H1 (cell line): ENCODE results near the gene RABL6. TPM values are rescaled to one million over a fixed set of nuclear protein-coding genes. Genes with fewer than 3 reads are reported as not detected.

Experiments used
- CTCF ChIA-PET: fragments of 300-600 bp; sonication (Branson Sonifier 250); formaldehyde crosslinking; loops from one replicate; lab custom pipeline; 2021; ENCODE audit not compliant: partially characterized antibody; lab: Charles Lee
- POLR2A ChIA-PET: fragments of 300-600 bp; sonication (Branson Sonifier 250); formaldehyde crosslinking; loops from one replicate; lab custom pipeline; 2021; ENCODE audit warnings: inconsistent platforms; ENCODE audit not compliant: partially characterized antibody; lab: Charles Lee
- DNase-seq, 2 experiments: peaks; one replicate each; pipeline versions ENCODE4 v3.0.0 to v3.0.0-alpha.2; 2010 to 2022; ENCODE audit warnings: low spot score in 2 of 2, low read depth in 1 of 2, mixed read lengths in 1 of 2
- FAIRE-seq: peaks from 2 replicates; lab custom pipeline; 2011; peaks lifted over from hg19 to GRCh38; lab: Jason Lieb, UNC
- H2AFZ ChIP-seq: 2 replicates; pipeline ENCODE4 v1.8.1; 2012; ENCODE audit warnings: low read length, inconsistent platforms
- H2AK5ac ChIP-seq: 2 replicates; pipeline ENCODE4 v1.6.1; 2013; ENCODE audit warnings: low read depth, low read length
- H2BK120ac ChIP-seq: replicated peaks from 2 replicates; pipeline ENCODE3; 2013; ENCODE audit warnings: low read depth, low read length, inconsistent platforms
- H2BK12ac ChIP-seq: 2 replicates; pipeline ENCODE4 v1.6.1; 2013; ENCODE audit warnings: low read depth, low read length
- H2BK15ac ChIP-seq: 2 replicates; pipeline ENCODE4 v1.6.1; 2013; ENCODE audit warnings: low read length
- H2BK20ac ChIP-seq: 2 replicates; pipeline ENCODE4 v1.6.1; 2013; ENCODE audit warnings: low read length
- H2BK5ac ChIP-seq: 2 replicates; pipeline ENCODE4 v1.6.1; 2013; ENCODE audit warnings: low read depth, low read length
- H3K14ac ChIP-seq: 2 replicates; pipeline ENCODE4 v1.6.1; 2013; ENCODE audit warnings: inconsistent platforms; ENCODE audit not compliant: insufficient read length
- H3K18ac ChIP-seq: 2 replicates; pipeline ENCODE4 v1.6.1; 2013; ENCODE audit warnings: low read length; ENCODE audit errors: extremely low read depth
- H3K23ac ChIP-seq: 2 replicates; pipeline ENCODE4 v1.6.1; 2013; ENCODE audit warnings: inconsistent platforms; ENCODE audit not compliant: insufficient read length
- H3K23me2 ChIP-seq: 2 replicates; pipeline ENCODE4 v1.6.1; 2013; ENCODE audit warnings: low read depth, low read length
- H3K27ac ChIP-seq: 2 replicates; pipeline ENCODE4 v1.6.1; 2011; ENCODE audit warnings: low read depth, low read length, inconsistent platforms
- H3K27me3 ChIP-seq, 4 experiments: replicated peaks in 1 of 4; 1 replicate in 1 of 4; 2 replicates in 3 of 4; pipeline versions ENCODE4 v1.6.1 to v1.8.1; 2011 to 2013; ENCODE audit warnings: low read length in 3 of 4, mild to moderate bottlenecking in 3 of 4, inconsistent platforms in 2 of 4, mixed read lengths in 2 of 4, moderate library complexity in 1 of 4; ENCODE audit not compliant: control insufficient read depth in 3 of 4, insufficient read depth in 3 of 4; ENCODE audit errors: extremely low read depth in 1 of 4
- H3K36me3 ChIP-seq, 4 experiments: 2 replicates each; pipeline versions ENCODE4 v1.6.1 to v1.8.1; 2011 to 2013; ENCODE audit warnings: mild to moderate bottlenecking in 4 of 4, low read length in 3 of 4, moderate library complexity in 2 of 4, control low read depth in 1 of 4, inconsistent platforms in 1 of 4; ENCODE audit not compliant: insufficient read depth in 4 of 4, control insufficient read depth in 2 of 4
- H3K4ac ChIP-seq: replicated peaks from 2 replicates; pipeline ENCODE3; 2013; ENCODE audit warnings: low read length, low read depth, mixed read lengths, inconsistent platforms; ENCODE audit not compliant: insufficient read length
- H3K4me1 ChIP-seq, 4 experiments: replicated peaks in 1 of 4; 1 replicate in 1 of 4; 2 replicates in 3 of 4; pipeline versions ENCODE4 v1.6.1 to v1.8.1; 2011 to 2013; ENCODE audit warnings: low read length in 3 of 4, inconsistent platforms in 2 of 4, mixed read lengths in 1 of 4; ENCODE audit not compliant: insufficient read depth in 4 of 4, control insufficient read depth in 3 of 4
- H3K4me2 ChIP-seq, 2 experiments: 2 replicates each; pipeline versions ENCODE4 v1.6.1 to v1.8.1; 2011 to 2013; ENCODE audit warnings: low read depth in 2 of 2, low read length in 2 of 2, control low read depth in 1 of 2, inconsistent platforms in 1 of 2, mild to moderate bottlenecking in 1 of 2; ENCODE audit not compliant: insufficient read depth in 1 of 2
- H3K4me3 ChIP-seq, 4 experiments: fragments of 200-600, 300-600 bp in 1 of 4; sonication (generic), shearing (Covaris generic), sonication (Bioruptor Twin) in 1 of 4; 2 replicates each; pipeline versions ENCODE4 v1.5.1 to v1.8.1; 2011 to 2016; ENCODE audit warnings: low read length in 4 of 4, low read depth in 3 of 4, control low read depth in 2 of 4, inconsistent platforms in 2 of 4, mild to moderate bottlenecking in 2 of 4, mixed read lengths in 1 of 4, moderate library complexity in 1 of 4; ENCODE audit not compliant: insufficient read depth in 2 of 4; ENCODE audit errors: extremely low read depth in 1 of 4
- H3K56ac ChIP-seq: replicated peaks from 2 replicates; pipeline ENCODE3; 2013; ENCODE audit warnings: low read depth, mild to moderate bottlenecking, mixed read lengths, low read length, inconsistent platforms; ENCODE audit not compliant: insufficient read length
- H3K79me1 ChIP-seq: 2 replicates; pipeline ENCODE4 v1.6.1; 2013; ENCODE audit warnings: low read depth, low read length, control low read depth
- H3K79me2 ChIP-seq, 2 experiments: 2 replicates each; pipeline versions ENCODE4 v1.6.1 to v1.8.1; 2012 to 2013; ENCODE audit warnings: low read length in 2 of 2, mild to moderate bottlenecking in 2 of 2, inconsistent platforms in 1 of 2; ENCODE audit not compliant: insufficient read depth in 2 of 2, control insufficient read depth in 1 of 2
- H3K9ac ChIP-seq, 4 experiments: replicated peaks in 1 of 4; 1 replicate in 1 of 4; 2 replicates in 3 of 4; pipeline versions ENCODE4 v1.6.1 to v1.8.1; 2011 to 2013; ENCODE audit warnings: low read depth in 3 of 4, low read length in 3 of 4, control low read depth in 2 of 4, mild to moderate bottlenecking in 2 of 4, moderate library complexity in 2 of 4, inconsistent platforms in 1 of 4; ENCODE audit errors: extremely low read depth in 1 of 4
- H3K9me3 ChIP-seq, 2 experiments: 2 replicates each; pipeline versions ENCODE4 v1.6.1 to v1.8.1; 2012 to 2013; ENCODE audit warnings: mild to moderate bottlenecking in 2 of 2, moderate library complexity in 2 of 2, control low read depth in 1 of 2, inconsistent platforms in 1 of 2, low read depth in 1 of 2, low read length in 1 of 2, mixed read lengths in 1 of 2; ENCODE audit not compliant: insufficient read depth in 2 of 2
- H4K20me1 ChIP-seq, 2 experiments: replicated peaks in 1 of 2; 2 replicates each; pipeline versions ENCODE3 to v1.8.1; 2011 to 2013; ENCODE audit warnings: inconsistent platforms in 2 of 2, low read length in 2 of 2, mild to moderate bottlenecking in 1 of 2; ENCODE audit not compliant: insufficient read depth in 2 of 2, control insufficient read depth in 1 of 2
- H4K5ac ChIP-seq: 2 replicates; pipeline ENCODE4 v1.6.1; 2013; ENCODE audit warnings: low read length, low read depth, mixed read lengths, inconsistent platforms; ENCODE audit not compliant: insufficient read length
- H4K8ac ChIP-seq: 2 replicates; pipeline ENCODE4 v1.8.0; 2013; ENCODE audit warnings: mild to moderate bottlenecking, moderate library complexity, low read length, inconsistent platforms; ENCODE audit not compliant: insufficient read depth; ENCODE audit errors: extremely low read depth
- H4K91ac ChIP-seq: replicated peaks from 2 replicates; pipeline ENCODE3; 2013; ENCODE audit warnings: low read length, mixed read lengths, inconsistent platforms; ENCODE audit not compliant: insufficient read length
- CHD2 ChIP-seq: IDR thresholded peaks from 2 replicates; pipeline ENCODE4 v1.6.1; 2012; ENCODE audit warnings: low read length, improper control_type of control experiment
- MAX ChIP-seq: IDR thresholded peaks from 2 replicates; pipeline ENCODE4 v1.6.1; 2012; ENCODE audit warnings: inconsistent platforms
- PHF8 ChIP-seq: fragments of 200-600 bp; sonication (generic); conservative IDR thresholded peaks from 2 replicates; pipeline ENCODE4 v1.7.1; 2012; ENCODE audit warnings: low read depth, mild to moderate bottlenecking, inconsistent platforms, low read length, moderate library complexity
- RAD21 ChIP-seq, 2 experiments: IDR thresholded peaks in 1 of 2; conservative IDR thresholded peaks in 1 of 2; 2 replicates each; pipeline ENCODE4 v1.6.1; 2011; ENCODE audit warnings: low read depth in 2 of 2, low read length in 2 of 2, improper control_type of control experiment in 1 of 2, inconsistent platforms in 1 of 2, mild to moderate bottlenecking in 1 of 2, moderate library complexity in 1 of 2
- SIN3A ChIP-seq, 2 experiments: IDR thresholded peaks in 1 of 2; conservative IDR thresholded peaks in 1 of 2; 2 replicates each; pipeline ENCODE4 v1.6.1; 2011 to 2012; ENCODE audit warnings: low read length in 2 of 2, improper control_type of control experiment in 1 of 2, low read depth in 1 of 2, mild to moderate bottlenecking in 1 of 2
- SP2 ChIP-seq: IDR thresholded peaks from 2 replicates; pipeline ENCODE4 v1.6.1; 2012; ENCODE audit warnings: mild to moderate bottlenecking, low read length, inconsistent platforms
- SUZ12 ChIP-seq: fragments of 200-600 bp; sonication (generic); IDR thresholded peaks from 2 replicates; pipeline ENCODE4 v1.6.1; 2012; ENCODE audit warnings: mild to moderate bottlenecking, inconsistent platforms, low read length, moderate library complexity, mixed read lengths
- TAF1 ChIP-seq: IDR thresholded peaks from 2 replicates; pipeline ENCODE4 v1.6.1; 2011; ENCODE audit warnings: mild to moderate bottlenecking, low read depth, low read length
- TBP ChIP-seq: IDR thresholded peaks from 2 replicates; pipeline ENCODE4 v1.6.1; 2011; ENCODE audit warnings: low read depth, low read length, improper control_type of control experiment
- YY1 ChIP-seq: IDR thresholded peaks from 2 replicates; pipeline ENCODE4 v1.6.1; 2011; ENCODE audit warnings: low read depth, mild to moderate bottlenecking, low read length
- ZNF274 ChIP-seq: IDR thresholded peaks from 2 replicates; pipeline ENCODE4 v1.7.0; 2012; ENCODE audit warnings: low read length, borderline replicate concordance; ENCODE audit errors: extremely low read depth
- WGBS, 2 experiments: shearing (Covaris generic) in 1 of 2; methylation state at CpG; one replicate each; pipeline versions ENCODE4 v1.1.6 to v1.1.7; 2013 to 2015; ENCODE audit warnings: low lambda C conversion rate in 2 of 2, mixed read lengths in 2 of 2, inconsistent platforms in 1 of 2, low coverage in 1 of 2, missing lambda C conversion rate in 1 of 2; ENCODE audit not compliant: insufficient replicate concordance in 2 of 2, insufficient coverage in 1 of 2, insufficient read length in 1 of 2; ENCODE audit errors: extremely low coverage in 1 of 2, missing lambda C conversion rate in 1 of 2; 5-methylcytosine and 5-hydroxymethylcytosine counted together
- polyA plus RNA-seq, 7 experiments: library from polyadenylated mRNA; depleted of rRNA in 3 of 7; stranded (reverse) in 5 of 7; unstranded in 2 of 7; fragments of >200 nt in 5 of 7; fragments of 200-250 nt in 2 of 7; gene quantifications; 1 replicate in 5 of 7; 2 replicates in 1 of 7; 4 replicates in 1 of 7; pipeline versions ENCODE4 v1.2.1 to v1.2.3, GENCODE V29; 2011 to 2013; ENCODE audit warnings: missing spikeins in 2 of 7, mixed read lengths in 2 of 7
- total RNA-seq: library from RNA; stranded (reverse); fragmentation: NEBNext Ultra II Directional; extraction: Animal tissue kit (Norgen Biotek cat#: 25700); gene quantifications from 2 replicates; pipeline ENCODE4 v1.2.1, GENCODE V29; 2021

The RABL6 gene
- total and polyA plus RNA-seq, 2 of the 8 experiments (the other 6 are each of a cell fraction or from before 2014, with no cell fraction given): 70.1 to 130 TPM

DNA sequence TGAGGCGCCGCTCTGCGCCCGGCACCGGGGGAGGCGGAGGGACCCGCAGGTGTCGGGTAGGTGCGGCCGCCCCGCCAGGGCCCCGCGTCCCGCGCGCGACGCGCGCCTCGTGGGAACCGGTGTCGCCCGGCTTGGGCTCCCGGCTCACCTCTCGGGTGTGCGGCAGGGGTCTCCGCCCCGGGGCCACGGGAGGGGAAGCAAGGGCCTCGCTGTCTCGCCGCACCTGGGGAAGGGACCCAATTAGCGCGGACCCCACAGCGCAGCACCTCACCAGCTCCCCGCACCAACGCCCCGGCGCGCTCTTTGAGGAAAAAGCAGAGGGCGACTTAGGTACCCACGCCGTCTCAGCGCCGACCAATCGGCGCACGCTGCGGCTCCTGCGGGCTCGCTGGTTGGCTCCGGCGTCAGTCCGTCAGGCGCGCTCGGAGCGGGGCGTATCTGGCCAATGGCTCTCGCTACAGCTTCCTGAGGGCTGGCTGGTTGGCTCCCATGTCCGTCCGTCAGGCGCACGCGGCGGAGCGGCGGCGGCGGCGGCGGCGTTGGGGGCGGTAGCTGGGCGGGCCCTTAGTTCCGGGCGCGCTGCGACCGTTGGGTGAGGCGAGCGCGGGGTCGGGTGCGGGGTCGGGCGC lies 78.3 kb downstream of the RABL6 start, which contains the start of gene TRAF2:
Gene TRAF2 (plus strand): TSS at position 567 of the 629 bp plus-strand sequence. CDS start 12,225 bp downstream, outside the sequence.
- Histone ChIP-seq H4K5ac (peak within 1 kb of the TSS; percentile 60), H3K79me2 (peaks cover 17 to 43% of the 10 kb centered on the region in 2 experiments; a peak in 3 of 4 replicates), H4K8ac (peak within 1 kb of the TSS; percentile 84), H2BK12ac (no peak within 1 kb of the TSS), H4K20me1 (peaks cover 9 to 14% of the 10 kb centered on the region in 2 experiments), H3K56ac (peak within 1 kb of the TSS; percentile 64), H3K36me3 (peaks cover 0 to 7% (median 0%) of the 10 kb centered on the region in 4 experiments; a peak in 2 of 8 replicates), H2BK5ac (no peak within 1 kb of the TSS), H3K23ac (no peak within 1 kb of the TSS), H3K4me1 (peaks cover 0 to 6% (median 2%) of the 10 kb centered on the region in 4 experiments; a peak in 4 of 7 replicates), H2AK5ac (no peak within 1 kb of the TSS), H3K27me3 (no peaks in the 10 kb centered on the region), H3K9ac (peak within 1 kb of the TSS; percentile 32 to 91 (median 52); a peak in 5 of 7 replicates), H3K4me2 (peak within 1 kb of the TSS; percentile 59 to 91), H2AFZ (peak within 1 kb of the TSS; percentile 34; the same call in 1 of the 2 replicates), H3K23me2 (peaks cover 5% of the 10 kb centered on the region; the same call in 1 of the 2 replicates), H3K4ac (peak within 1 kb of the TSS; percentile 92), H2BK15ac (no peak within 1 kb of the TSS), H3K4me3 (peak within 1 kb of the TSS; percentile 74 to 98 (median 78)), H4K91ac (peak within 1 kb of the TSS; percentile 81), H3K9me3 (no peaks in the 10 kb centered on the region), H2BK20ac (no peak within 1 kb of the TSS), H2BK120ac (no peak within 1 kb of the TSS), H3K79me1 (peaks cover 13% of the 10 kb centered on the region), H3K27ac (0 out of 2 replicates have a peak within 1 kb of the TSS, but pooled peaks have one; percentile 42), H3K18ac (peak within 1 kb of the TSS; percentile 60), H3K14ac (peak within 1 kb of the TSS; percentile 43)
- FAIRE-seq: no peak
- DNase-seq: peak; percentile 98 to 99
- WGBS, 2 experiments: 3% methylated on average over 42 of the region's 88 CpGs; no CpG with 5 or more reads in 1 of the 2 experiments
- POLR2A ChIA-PET: interaction anchor here (0.6 to 3.4 kb wide), 6 partner anchors 12 to 85 kb away, joined by 3 to 15 read pairs (median 4); partner anchors contain the start of gene MAMDC4
- CTCF ChIA-PET: interaction anchor here (0.6 to 0.7 kb wide), 2 partner anchors 160 to 182 kb away, joined by 3 to 4 read pairs; no protein-coding TSS in a partner anchor
- TF ChIP-seq YY1: no peak
- 0 out of 4 replicates have a peak, but pooled peaks of 1 of the 2 experiments have one; percentile 58 for TF ChIP-seq SIN3A (conservative IDR thresholded peaks at IDR 0.05 in 1 of 2, IDR thresholded peaks at IDR 0.05 in 1 of 2; ENCODE audit: low read depth in 1 of 2, low read length in 2 of 2)
- TF ChIP-seq RAD21 (IDR thresholded peaks at IDR 0.05 in 1 of 2, conservative IDR thresholded peaks at IDR 0.05 in 1 of 2; ENCODE audit: low read depth in 2 of 2, low read length in 2 of 2): no peak
- TF ChIP-seq ZNF274: no peak
- TF ChIP-seq TBP: peak; percentile 59
- TF ChIP-seq SUZ12: no peak
- 0 out of 2 replicates have a peak, but pooled peaks have one; percentile 48 for TF ChIP-seq TAF1
- peak; percentile 97 for TF ChIP-seq CHD2
- TF ChIP-seq PHF8: peak; percentile 85
- peak; percentile 98 for TF ChIP-seq SP2
- peak; percentile 51; the same call in 1 of the 2 replicates for TF ChIP-seq MAX
